NB4 (cell line): ENCODE data around the gene F13A1.

ENCODE experiments used
- CTCF ChIP-seq: IDR thresholded peaks from one replicate; pipeline ENCODE4 v1.5.1; 2012; ENCODE audit warnings: low read depth, low read length
- MAX ChIP-seq: IDR thresholded peaks from 2 replicates; pipeline ENCODE4 v1.6.1; 2011; ENCODE audit warnings: low read depth, low read length
- MYC ChIP-seq: IDR thresholded peaks from 2 replicates; pipeline ENCODE4 v1.6.1; 2011; ENCODE audit warnings: low read depth, low read length
- POLR2A ChIP-seq: IDR thresholded peaks from 2 replicates; pipeline ENCODE4 v1.6.1; 2011; ENCODE audit warnings: mild to moderate bottlenecking; ENCODE audit not compliant: insufficient read length; ENCODE audit errors: extremely low read depth

DNA sequence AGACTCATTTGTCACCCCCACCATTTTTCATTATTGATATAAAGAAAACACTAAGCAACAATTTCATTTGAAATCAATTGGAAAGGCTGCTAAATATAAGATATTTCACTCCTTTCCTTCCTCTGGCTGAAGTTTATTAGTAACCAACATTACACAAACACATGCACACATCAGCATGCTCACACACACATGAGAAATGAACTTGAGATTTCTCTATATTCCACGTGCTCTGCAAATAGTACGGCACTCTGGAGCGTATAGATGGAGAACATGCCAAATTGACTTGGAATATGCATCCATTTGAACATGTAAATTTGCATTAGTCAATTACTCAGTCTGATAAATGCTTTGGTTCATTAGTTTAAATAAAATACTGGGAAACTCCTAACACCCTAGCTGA is 37.1 kb upstream of the F13A1 start:
- no peak for TF ChIP-seq CTCF
- no peak for TF ChIP-seq MAX
- no peak for TF ChIP-seq POLR2A
- no peak for TF ChIP-seq MYC
